ENCODE data around the gene GPR101. TPM values are rescaled to one million over a fixed set of nuclear protein-coding genes. Genes with fewer than 3 reads are reported as not detected.

The GPR101 gene
- not detected in 2 replicates for total RNA-seq

GRCh38 chrX:137033774-137034507 lies at the start of gene GPR101:
GPR101 (minus strand) TSS chrX:137033995; CDS start chrX:137031674, 2,321 bp downstream.

Other genes with a start within 250 kb of the GPR101 start
- gene RBMX, start 153.3 kb downstream of the GPR101 start, total RNA-seq: 89.8 and 104 TPM in 2 replicates